DND-41 (cell line): ENCODE measurements around the gene BARX1.

ENCODE experiments used
- ATAC-seq: fragments of 200-7000 bp; cut with Tn5 transposase; 3 replicates; pipeline ENCODE4 v1.9.1; 2021; ENCODE audit warnings: low read depth; ENCODE audit not compliant: insufficient read depth
- DNase-seq: peaks from one replicate; pipeline ENCODE4 v3.0.0-alpha.2; 2020
- H2AFZ ChIP-seq: 2 replicates; pipeline ENCODE4 v1.6.0; 2012; ENCODE audit warnings: low read depth, low read length
- H3K27ac ChIP-seq: 2 replicates; pipeline ENCODE4 v1.5.1; 2012; ENCODE audit warnings: low read length, inconsistent platforms
- H3K27me3 ChIP-seq: fragments of 200-600 bp; sonication (generic); 2 replicates; pipeline ENCODE4 v1.6.0; 2012; ENCODE audit warnings: low read length, mild to moderate bottlenecking, inconsistent platforms; ENCODE audit not compliant: insufficient read depth, poor library complexity
- H3K36me3 ChIP-seq: 2 replicates; pipeline ENCODE4 v1.5.1; 2012; ENCODE audit warnings: low read length, inconsistent platforms; ENCODE audit not compliant: insufficient read depth
- H3K4me1 ChIP-seq: 2 replicates; pipeline ENCODE4 v1.5.1; 2012; ENCODE audit warnings: mild to moderate bottlenecking, low read length; ENCODE audit not compliant: insufficient read depth
- H3K4me2 ChIP-seq: 2 replicates; pipeline ENCODE4 v1.6.0; 2012; ENCODE audit warnings: mild to moderate bottlenecking, moderate library complexity, low read length, inconsistent platforms; ENCODE audit not compliant: insufficient read depth
- H3K4me3 ChIP-seq, 2 experiments: fragments of 200-600 bp in 1 of 2; shearing (Covaris generic) in 1 of 2; 2 replicates each; pipeline ENCODE4 v1.5.1; 2012 to 2016; ENCODE audit warnings: inconsistent platforms in 2 of 2, low read length in 2 of 2, mild to moderate bottlenecking in 2 of 2, low read depth in 1 of 2, moderate library complexity in 1 of 2
- H3K79me2 ChIP-seq: 2 replicates; pipeline ENCODE4 v1.6.0; 2012; ENCODE audit warnings: low read length, inconsistent platforms; ENCODE audit not compliant: insufficient read depth
- H3K9ac ChIP-seq: 2 replicates; pipeline ENCODE4 v1.6.0; 2012; ENCODE audit warnings: low read depth, mild to moderate bottlenecking, inconsistent platforms, low read length, moderate library complexity
- H3K9me3 ChIP-seq: 2 replicates; pipeline ENCODE4 v1.5.1; 2012; ENCODE audit warnings: low read length, moderate library complexity, mild to moderate bottlenecking, inconsistent platforms; ENCODE audit not compliant: insufficient read depth, severe bottlenecking
- H4K20me1 ChIP-seq: 2 replicates; pipeline ENCODE4 v1.6.0; 2012; ENCODE audit warnings: low read length; ENCODE audit not compliant: insufficient read depth
- CTCF ChIP-seq: IDR thresholded peaks from 2 replicates; pipeline ENCODE4 v1.5.1; 2012; ENCODE audit warnings: borderline replicate concordance, low read length, moderate library complexity, mild to moderate bottlenecking; ENCODE audit not compliant: poor library complexity, severe bottlenecking; ENCODE audit errors: extremely low read depth
- EZH2 ChIP-seq: IDR thresholded peaks from 3 replicates; pipeline ENCODE4 v1.6.1; 2012; ENCODE audit warnings: borderline replicate concordance, low read depth, mild to moderate bottlenecking, moderate library complexity, low read length, inconsistent platforms; ENCODE audit not compliant: severe bottlenecking

The BARX1 gene

DNA sequence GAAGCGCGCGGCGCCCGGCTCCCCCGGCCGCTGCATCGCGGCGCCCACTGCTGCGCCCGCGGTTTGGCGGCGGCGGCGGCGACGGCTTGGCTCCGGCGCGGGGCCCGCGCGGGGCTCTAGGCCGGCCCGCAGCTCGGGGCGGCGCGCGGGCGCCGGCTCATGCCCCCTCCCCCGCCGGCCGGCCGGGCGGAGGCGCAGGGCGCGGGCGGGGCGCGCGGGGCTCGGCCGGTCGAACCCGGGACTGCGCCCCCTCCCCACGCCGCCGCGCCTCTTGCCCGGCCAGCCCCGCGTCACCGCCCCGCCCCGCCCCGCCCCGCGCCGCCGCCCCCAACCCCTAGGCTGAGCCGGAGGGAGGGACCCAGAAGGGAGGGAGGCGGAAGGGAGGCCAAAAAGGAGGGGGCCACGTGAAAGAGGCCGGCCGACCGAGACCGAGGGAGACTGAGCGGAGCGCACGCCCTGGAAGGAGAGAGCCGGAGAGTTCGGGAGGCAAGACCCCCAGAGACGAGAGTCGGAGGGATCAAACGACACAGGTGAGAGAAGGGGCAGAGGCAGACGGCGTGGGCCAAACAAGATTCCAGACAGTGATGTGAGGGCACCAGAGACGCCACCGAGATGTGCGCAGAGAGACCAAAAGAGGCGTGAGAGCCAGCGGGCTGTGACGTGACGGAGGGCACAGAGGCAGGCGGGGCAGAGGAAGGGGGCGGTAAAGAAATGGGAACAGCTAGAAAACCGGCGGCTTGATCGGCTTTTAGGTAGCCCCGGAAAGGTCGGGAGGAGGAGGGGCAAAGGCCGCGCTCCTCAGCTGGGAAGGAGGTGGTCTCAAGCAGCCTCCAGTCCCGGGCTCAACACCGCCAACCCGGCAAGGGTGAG lies at the start of gene BARX1:
Gene BARX1 (minus strand): TSS at position 245 of the 870 bp plus-strand sequence. CDS start 209 bp downstream, at position 36.
- no peak within 1 kb of the TSS for H2AFZ ChIP-seq
- no peaks in the 10 kb centered on the region for H3K4me1 ChIP-seq
- no peaks in the 10 kb centered on the region for H4K20me1 ChIP-seq
- no peaks in the 10 kb centered on the region for H3K27me3 ChIP-seq
- no peaks in the 10 kb centered on the region for H3K9me3 ChIP-seq
- TF ChIP-seq CTCF (no peak), EZH2 (no peak)
- no peak within 1 kb of the TSS for H3K9ac ChIP-seq
- H3K27ac ChIP-seq: no peak within 1 kb of the TSS
- no peak within 1 kb of the TSS for H3K4me3 ChIP-seq
- no peaks in the 10 kb centered on the region for H3K36me3 ChIP-seq
- no peak for ATAC-seq
- H3K79me2 ChIP-seq: no peaks in the 10 kb centered on the region
- no peak within 1 kb of the TSS for H3K4me2 ChIP-seq
- no peak for DNase-seq

DNA sequence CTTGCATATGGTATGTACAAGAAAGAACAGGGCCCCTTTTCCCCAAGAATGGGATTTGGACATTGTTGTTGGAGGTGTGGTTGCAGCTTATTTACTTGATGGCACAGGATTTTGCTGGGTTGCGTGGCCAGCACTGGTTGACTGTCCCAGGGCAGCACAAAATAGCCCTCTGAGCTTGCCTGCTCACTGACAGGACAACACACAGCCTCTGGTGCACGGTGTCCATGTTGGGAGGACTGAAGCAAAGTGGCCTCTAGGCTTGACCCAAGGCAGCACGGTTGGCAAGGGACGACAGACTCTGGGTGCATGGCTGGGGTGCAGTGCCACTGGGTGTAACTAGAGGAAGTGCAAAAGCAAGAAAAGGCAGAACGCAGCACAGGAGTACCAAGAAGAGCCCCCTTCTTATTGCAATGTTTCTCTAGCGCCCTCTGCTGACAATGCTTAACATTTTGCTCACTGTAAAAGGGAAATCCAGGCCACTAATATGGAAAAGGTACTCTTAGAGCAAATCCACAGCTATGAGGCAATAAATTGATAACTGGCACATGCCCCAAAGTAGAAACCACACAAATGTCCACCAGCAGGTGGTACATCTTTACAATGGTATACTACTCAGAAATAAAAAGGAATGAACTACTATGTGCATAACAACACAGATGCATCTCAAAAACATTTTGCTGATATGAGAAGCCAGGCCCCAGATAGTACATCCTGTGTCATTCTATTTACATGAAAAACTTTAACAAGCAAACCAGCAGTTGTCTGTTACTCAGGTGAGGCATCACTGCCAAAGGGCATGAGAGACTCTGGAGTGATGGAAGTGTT lies 47.4 kb upstream of the BARX1 start:
- H3K36me3 ChIP-seq: no peaks in the 10 kb centered on the region
- no peaks in the 10 kb centered on the region for H3K27me3 ChIP-seq
- DNase-seq (peak; percentile 38), ATAC-seq (peak; percentile 64)
- no peak overlapping the region for H3K4me2 ChIP-seq
- H3K4me1 ChIP-seq: no peaks in the 10 kb centered on the region
- TF ChIP-seq EZH2 (no peak), CTCF (peak; percentile 69)
- H3K4me3 ChIP-seq: no peak overlapping the region
- no peak overlapping the region for H3K9ac ChIP-seq
- H3K27ac ChIP-seq: no peak overlapping the region
- no peaks in the 10 kb centered on the region for H4K20me1 ChIP-seq
- H3K79me2 ChIP-seq: no peaks in the 10 kb centered on the region
- no peak overlapping the region for H2AFZ ChIP-seq
- H3K9me3 ChIP-seq: no peaks in the 10 kb centered on the region

DNA sequence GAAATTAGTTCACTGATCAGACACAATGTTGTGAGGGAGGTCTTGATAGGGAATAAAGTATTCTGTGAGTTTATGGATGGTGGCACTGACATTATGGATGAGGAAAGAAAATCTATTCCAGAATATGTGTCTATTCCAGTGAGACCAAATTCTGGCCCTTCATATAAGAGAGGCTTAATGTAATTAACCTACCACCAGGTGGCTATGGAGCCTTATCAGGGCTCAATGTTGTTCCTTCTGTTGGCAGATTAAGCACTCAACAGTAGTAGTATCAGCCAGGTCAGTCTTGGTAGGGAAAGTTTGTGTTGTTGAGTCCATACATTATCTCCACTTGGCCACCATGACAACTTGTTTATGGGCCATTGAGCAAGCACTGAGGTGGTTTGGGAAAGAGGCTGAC lies 41.7 kb upstream of the BARX1 start:
- no peaks in the 10 kb centered on the region for H3K9me3 ChIP-seq
- TF ChIP-seq EZH2: no peak
- no peak for TF ChIP-seq CTCF

More for the DNA sequence above, 41.7 kb upstream of the BARX1 start:
- H2AFZ ChIP-seq: no peak overlapping the region
- no peak overlapping the region for H3K4me2 ChIP-seq
- no peak overlapping the region for H3K9ac ChIP-seq
- no peaks in the 10 kb centered on the region for H3K27me3 ChIP-seq
- H3K79me2 ChIP-seq: no peaks in the 10 kb centered on the region
- ATAC-seq (no peak), DNase-seq (no peak)
- no peaks in the 10 kb centered on the region for H3K4me1 ChIP-seq
- H4K20me1 ChIP-seq: no peaks in the 10 kb centered on the region
- no peak overlapping the region for H3K27ac ChIP-seq
- no peak overlapping the region for H3K4me3 ChIP-seq
- no peaks in the 10 kb centered on the region for H3K36me3 ChIP-seq
